Stimulated activated naive CD4-positive, alpha-beta T cell treated with Interleukin-2 at 50 U/mL for 16 hours (primary cell): Measurements from ENCODE around the gene KCNJ5.

Experiments
- DNase-seq: peaks from one replicate; lab custom pipeline; 2025; lab: John Stamatoyannopoulos, UW

KCNJ5 gene

DNA sequence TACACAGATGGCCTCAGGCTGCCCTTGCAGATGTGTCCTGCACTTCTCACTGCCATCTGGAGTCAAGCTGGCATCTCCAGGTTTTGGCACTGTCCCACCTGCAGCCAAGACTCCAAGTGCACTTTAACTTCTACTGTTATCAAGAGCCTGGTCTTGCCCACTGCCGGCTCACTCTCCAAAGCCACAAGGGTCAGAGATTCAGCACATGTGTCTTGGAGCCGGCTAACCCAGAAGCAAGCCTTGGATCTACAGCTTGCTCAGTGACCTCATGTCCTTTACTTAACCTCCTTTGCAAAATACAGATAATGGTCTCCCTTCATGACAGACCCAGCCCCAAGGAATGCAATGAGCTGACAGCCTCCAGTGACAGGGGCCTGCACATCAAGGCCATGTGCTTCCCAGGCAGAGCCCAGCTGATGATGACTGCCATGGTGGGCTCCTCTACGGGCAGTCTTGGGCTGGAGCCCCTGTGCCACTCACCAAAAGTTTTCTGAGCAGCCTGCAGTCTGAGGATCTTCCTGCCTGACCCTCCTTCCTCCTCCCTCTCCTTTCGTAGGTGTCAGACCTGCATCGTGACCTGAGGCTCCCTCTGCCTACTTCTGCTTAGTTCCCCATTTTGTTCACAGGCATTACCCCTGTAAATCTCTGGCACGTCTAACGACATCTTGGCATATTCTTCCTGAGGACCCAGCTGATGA is 42.5 kb downstream of the KCNJ5 start:
- DNase-seq, result no peak

DNA sequence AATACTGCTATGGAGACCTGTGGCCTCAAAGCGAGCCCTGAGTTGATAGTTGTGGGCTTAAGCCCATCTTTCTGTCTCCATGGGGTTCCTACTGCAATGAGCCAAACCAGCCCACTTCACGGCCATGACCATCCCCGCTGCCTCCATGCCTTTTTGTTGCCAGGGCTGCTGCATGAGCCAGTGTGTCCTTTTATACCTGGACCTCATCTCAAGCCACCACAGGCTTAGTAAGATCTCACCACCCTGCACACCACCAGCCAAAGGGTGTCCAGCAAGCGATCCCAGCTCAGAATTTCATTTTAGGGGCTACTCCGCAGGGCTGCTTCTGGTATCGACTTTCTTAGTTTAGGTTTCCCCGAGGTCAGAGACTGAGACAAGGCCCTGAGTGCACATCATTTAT is 43.2 kb downstream of the KCNJ5 start:
- DNase-seq, result no peak

DNA sequence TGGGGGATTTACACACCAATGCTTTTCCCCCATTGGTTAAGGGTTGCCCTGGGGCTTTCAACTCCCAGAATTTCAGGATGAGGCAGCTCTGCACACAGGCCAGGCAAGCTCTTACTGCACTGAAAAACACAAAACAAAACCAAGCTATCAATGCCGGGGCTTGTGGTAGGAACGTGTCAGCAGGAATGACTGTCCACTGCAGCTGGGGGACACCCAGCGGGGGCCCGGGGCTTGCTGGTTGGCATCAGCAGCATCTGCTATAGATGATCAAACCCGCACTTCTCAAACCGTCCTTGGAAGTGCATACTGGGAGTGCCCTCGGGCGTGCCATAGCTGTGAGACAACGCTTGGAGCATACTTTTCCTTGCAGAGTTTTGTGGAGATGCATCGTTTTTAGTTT is 43.8 kb downstream of the KCNJ5 start:
- no peak for DNase-seq

DNA sequence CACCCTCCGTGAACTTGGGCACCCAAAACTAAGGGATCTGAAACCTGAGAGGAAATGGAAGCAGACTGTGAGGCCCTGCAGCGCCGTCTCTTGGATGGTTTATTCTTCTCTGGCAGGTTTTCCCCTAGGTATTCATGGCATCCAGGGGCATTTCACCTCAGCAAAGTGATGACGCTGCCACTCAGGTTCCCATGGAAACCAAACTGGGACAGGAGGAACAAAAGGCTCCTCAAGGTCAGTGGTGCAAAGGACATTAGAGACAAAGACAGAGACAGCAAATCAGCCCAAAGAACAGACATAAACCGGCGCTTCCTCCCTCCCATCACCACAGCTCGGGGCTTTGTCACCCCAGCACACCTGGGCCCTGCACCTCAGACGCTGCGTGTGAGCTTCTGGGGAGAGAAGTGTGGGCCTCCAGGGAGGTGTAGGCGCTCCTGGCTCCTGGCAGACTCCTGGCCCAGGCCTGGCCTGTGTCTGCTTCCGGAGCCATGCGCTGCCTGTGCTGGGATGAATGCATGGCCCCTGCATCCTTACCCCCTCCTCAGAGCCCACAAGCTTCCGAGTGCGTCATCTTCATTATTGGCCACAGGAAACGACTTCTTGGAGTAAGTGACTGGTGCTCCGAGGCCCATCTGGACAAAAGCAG is 45.6 kb downstream of the KCNJ5 start:
- no peak for DNase-seq

DNA sequence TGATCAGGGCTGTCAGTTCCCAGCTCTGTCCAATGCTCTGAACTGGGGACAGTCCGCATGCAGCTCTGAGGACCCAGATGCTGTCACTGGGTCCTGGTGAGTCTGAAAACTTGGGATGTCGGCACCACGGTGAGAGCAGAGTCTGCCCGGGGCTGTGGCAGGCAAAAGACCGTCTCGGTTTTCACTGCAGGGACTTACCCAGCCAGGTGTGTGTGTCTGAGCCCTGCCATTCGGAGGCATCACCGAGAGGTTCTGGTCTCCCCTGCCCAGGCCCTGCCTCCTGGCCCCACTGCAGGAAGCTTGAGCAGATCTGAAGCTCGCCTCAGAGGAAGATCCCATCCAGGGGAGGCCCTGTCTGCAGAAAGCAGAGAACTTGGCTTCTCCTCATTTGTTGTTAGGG is 46.3 kb downstream of the KCNJ5 start:
- no peak for DNase-seq

DNA sequence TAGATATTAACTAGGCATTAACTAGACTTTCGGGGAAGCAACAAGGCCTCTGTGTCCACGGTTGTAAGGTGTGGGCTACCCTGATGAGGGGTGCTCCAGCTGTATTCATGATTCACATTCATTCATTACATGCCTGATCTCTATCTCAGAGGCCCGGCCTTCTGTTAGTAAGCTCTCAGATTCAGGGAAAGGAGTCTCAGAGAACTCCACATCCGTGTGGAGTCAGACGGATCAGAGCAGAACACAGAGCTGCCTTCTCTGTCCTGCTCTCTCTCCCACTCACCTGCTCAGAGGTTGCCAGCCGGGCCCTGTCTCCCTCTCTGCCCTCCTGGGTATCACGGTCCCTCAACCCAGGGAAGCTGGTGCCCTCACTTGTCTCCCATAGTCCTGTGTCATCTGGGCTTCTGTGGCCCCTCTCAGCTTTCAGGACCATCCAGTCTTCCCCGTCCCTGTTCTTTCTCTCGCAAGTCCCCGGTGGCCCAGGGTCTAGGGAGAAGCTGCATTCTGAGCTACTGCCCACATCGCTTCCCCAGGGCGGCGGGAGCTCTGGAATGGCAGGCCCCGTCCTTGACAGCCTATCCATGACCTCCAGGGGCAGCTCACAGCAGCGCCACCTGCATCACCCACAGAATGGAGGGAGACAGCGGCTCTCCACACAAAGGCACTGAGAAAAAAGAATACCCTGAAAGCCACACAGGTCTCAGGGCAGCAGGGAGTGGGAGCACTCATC is 47.2 kb downstream of the KCNJ5 start:
- no peak for DNase-seq

DNA sequence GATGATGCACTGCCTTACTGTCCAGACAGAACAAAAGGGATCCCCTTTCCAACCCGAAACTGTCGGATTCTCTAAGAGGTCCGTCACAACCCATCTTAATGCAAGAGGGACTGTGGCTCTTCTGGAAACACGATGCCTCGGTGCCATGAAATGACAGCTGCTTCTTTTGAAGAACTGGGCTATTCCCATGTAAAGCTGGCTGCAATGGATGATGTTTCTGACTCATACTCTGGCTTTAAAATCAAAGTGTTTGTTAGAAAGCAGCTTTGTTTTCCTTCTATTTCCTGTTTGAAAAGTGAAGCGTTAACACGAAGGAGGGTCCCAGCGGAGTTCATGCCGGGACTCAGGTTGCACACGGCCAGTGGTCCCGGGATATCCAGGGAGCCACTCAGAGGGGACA is 48.4 kb downstream of the KCNJ5 start:
- no peak for DNase-seq

DNA sequence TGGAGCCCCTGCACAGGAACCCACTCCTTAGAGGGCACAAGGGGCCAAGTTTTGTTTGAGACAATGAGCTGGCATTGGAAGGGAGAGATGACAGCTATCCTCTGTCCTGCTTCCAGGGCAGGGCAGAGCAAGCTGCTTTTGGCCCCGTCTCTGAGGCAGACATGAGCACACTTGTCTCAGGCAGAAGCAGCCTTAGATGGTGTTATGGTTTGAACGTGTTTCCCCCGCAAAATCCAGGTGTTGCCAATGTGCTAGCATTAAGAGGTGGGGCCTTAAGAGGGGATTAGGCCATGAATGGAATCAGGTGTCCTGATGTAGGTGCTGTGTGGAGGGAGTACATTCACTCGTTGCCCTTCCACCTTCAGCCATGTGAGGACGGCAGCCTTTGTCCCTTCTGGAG is 49.0 kb downstream of the KCNJ5 start:
- no peak for DNase-seq

DNA sequence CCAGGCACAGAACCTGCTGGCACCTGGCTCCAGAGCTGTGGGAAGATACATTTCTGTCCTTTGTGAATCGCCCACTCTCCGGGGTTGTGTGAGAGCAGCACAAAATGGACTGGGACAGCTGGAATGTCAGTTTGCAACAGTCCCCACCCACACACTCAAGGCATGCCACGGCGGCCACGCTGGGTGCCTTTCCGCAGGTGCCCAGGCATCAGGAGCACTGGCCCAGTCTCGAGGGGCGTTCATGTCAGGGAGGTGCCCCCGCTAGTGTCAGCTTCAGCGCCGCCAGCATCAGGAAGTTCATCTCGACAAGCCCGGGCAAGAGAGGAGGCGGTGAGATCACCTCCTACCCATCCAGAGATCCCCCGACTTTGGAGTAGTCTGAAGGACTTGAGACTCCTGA is 49.4 kb downstream of the KCNJ5 start:
- DNase-seq, result no peak

DNA sequence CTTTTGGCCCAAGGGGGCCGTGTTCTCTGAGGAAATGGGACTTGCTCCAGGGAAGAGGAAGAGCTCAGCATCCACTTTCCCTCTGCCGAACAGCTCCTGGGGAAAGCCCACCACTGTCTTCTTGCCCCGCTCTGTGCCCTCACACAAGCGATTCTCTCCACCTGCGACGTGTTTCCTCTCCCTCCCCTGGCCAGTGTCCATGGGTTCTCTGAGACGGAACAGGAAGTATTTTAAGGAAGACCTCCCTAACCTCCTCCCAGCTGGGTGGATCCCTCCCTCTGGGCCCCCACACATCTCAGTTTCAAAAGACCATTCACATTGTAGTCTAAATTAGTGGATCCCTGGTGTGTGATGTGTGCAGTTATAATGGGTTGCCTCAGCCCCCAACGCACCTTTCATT is 50.0 kb downstream of the KCNJ5 start:
- DNase-seq, result no peak

DNA sequence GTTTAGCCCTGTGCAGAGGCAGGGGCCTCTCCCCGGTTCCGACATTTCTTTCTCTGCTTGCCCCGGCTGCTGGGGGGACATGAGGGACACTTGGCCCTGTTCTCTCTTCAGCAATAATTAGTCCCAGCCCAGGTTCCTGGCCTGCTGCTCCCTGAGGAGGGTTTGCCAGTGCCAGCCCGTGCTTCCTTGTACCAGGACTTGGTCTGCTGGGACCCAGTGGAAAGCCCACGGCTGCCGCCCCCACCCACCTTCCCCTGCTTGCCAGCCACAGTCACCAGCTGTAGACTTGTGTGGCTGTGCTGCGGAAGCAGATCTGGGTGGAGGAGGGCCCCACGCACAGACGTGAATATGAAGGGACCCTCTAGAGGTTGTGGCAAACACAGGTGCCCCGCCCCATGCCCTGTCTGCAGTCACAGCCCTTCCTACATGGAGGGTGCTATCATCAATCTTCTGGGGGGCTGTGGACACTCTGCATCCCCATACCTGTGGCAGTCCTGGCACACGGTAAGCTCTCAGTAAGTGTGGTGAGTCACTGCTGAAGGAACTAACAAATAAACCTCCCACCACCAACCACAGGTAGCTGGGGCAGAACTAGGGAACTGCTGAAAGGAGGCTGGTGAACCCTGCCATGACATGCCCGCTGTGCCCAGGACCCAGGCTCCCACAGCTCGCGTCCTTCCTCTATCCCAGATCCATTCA is 50.6 kb downstream of the KCNJ5 start:
- no peak for DNase-seq

DNA sequence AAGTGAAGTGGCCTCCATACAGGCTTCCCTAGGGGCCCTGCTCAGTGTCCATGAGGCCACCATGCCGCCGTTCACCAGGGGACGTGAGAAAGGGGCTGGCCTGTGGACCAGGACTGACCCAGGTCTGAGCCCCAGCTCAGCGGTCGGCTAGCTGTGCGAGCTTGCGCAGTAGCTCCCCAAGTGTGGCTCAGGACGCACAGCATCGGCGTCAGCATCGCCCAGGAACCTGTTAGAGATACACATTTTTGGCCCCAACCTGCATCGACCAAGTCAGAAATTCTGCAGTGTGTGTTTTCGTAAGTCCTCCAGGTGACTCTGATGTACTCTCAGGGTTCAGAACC is 51.1 kb downstream of the KCNJ5 start:
- DNase-seq, result no peak

DNA sequence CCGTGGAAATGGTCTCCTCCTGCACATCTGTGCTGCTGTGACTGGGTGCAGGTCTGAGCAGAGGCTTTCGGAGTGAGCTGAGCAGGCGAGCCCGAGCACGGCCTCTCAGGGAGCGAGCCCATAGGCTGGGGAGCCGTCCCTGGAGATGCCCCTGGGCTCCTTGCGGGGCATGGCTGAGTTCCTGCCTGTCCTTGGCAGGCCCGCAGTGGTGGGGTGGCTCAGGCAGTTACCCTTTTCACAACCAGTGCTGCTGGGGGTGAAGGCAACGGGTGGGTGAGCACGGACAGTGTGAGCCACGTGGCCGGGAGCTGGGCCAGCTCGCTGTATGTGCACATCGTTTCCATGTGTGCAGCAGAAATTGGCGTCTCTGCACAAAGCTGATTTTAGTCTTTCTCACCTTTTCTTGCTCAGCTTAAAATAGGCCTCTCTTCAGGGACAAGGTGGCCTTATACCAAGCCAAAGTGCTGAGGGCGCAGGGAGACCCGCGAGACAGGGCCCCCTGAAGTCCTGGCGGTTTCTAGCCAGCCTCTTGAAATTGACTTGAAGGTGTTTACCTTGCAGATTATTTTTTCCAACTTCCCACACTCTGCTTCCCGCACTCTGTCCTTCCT is 51.8 kb downstream of the KCNJ5 start, which contains the start of gene TP53AIP1:
Gene TP53AIP1, minus strand, starts transcription at position 55 of the 611 bp plus-strand sequence. CDS start 5,053 bp downstream, outside the sequence.
- no peak for DNase-seq

DNA sequence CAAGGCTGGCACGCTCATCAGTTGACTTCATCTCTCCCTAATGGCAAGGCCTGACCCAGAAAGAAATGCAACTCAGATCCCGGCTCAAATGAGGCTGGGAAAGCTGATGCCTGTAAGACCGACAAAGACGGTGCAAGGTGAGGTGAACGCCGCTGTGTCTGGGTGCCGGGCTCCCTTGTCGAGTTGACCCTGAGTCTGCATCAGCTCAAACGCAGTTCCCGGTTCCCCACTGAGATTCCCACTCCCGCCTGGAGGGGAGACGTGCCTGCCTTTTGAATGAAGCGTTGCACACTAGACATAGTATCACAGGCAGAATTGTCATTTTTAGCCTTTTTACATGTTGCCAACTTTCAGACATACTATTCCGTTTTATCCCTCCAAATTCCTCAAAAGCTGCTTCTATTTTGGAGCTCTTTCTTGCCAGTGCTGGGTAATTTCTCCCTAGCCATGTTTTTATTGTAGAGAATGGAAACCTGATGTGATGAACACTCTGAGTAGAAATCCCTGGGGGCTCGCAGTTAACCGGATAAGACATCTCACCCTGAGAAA is 52.3 kb downstream of the KCNJ5 start:
- DNase-seq, result no peak

DNA sequence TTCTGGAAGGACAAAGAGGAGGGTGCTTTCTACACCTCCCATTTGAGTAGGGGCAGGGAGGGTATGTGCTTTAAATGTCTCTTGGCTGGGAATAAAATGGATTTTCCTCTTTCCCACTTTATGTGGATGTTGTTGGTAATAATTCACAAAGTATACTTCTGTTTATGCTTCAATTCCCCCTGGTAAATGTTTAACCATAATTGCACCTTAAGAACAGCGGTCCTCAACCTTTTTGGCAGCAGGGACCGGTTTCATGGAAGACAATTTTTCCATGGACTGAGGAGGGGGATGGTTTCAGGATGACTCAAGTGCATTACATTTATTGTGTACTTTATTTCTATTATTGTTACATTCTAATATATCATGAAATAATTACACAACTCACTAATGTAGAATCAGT is 55.5 kb downstream of the KCNJ5 start:
- DNase-seq, result no peak

DNA sequence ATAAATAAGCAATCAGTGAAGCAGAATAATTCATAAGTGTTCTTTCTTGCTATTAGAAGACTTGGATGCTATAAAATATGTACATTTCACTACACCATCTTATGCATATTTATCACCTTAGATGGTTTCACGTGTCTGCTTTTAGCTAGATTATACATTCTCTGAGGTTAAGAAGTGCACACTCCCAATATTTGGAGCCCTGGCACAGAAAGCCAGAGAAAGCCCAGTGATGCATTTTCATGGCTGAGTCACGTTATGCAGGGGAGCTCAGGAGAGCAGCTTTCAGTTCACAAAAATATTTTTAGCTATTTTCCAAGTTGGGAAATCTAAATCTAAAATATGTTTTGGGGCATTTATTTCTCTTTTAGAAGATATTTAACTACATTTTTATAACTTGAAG is 56.6 kb downstream of the KCNJ5 start:
- no peak for DNase-seq

DNA sequence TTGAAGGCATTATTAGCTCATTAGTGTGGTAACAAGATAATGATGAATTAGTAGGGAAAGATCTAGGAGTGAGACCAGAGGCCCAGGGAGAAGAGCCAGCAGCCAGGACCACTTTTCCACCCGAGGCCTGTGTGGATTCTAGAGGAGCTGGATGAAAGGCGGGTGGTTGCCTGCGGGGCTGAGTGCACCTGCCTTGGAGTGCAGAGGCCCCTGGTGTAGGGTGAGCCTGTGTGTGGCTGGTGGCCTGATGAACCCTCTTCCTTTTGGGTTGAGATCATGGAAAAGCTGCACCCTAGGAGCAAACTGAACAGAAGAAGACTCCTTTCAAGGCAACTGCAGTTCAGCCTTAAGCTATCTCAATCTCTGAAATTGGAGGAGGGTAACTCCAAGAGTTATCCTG is 57.4 kb downstream of the KCNJ5 start:
- no peak for DNase-seq

DNA sequence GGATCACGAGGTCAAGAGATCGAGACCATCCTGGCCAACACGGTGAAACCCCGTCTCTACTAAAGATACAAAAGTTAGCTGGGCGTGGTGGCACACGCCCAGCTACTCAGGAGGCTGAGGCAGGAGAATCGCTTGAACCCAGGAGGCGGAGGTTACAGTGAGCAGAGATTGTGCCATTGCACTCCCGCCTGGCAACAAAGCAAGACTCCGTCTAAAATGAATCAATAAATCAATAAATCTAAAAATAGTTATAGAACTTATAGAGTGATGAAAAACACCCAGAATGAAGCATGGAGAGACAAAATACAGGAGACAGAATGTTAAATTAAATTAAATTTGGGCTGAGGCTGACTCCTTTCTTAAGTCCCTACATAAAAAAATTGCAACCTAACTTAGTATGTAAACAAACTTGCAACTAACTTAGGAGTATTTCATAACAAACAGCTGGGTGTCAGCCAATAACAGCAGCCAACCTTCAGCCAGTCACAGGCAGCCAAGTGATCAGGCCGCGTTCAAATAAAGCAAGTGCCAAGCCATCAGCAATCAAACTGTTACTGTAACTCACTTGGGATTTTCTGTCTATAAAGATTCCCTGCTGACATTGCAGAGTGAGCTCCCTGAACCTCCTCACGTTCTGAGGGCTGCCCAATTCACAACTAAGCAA is 58.8 kb downstream of the KCNJ5 start:
- DNase-seq, result no peak

DNA sequence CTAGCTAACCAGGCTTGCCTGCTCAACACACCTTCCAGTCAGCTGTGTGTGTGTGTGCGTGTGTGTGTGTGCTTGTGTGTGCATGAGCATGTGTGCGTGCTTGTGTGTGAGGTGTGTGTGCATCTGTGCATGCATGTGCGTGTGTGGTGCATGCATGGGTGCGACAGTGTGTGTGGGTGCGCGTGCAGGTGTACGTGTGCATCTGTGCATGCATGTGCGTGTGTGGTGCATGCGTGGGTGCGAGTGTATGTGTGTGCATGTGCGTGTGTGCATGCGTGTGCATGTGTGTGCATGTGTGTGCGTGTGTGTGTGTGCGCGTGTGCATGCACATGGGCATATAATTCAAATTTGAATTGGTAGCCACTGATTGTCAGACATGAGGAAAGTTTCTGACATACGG is 62.0 kb downstream of the KCNJ5 start:
- no peak for DNase-seq

DNA sequence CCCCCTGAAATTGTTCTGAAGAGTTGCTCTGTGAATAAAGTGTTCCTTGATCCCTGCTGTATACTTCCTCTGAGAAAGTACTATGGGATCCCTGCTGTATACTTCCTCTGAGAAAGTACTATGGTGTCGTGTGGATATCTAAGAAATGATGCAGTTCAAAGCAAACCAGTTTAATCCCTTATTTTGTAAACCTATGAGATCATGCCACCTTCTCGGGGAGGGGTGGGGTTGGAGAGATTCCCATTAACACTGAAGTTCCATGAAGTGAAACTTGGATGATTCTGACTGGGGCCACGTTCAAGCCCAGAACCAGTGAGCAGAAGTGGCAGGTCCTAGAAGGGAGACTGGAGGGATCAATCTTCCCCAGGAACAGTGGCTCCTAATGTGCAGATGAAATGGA is 64.5 kb downstream of the KCNJ5 start:
- DNase-seq, result no peak

DNA sequence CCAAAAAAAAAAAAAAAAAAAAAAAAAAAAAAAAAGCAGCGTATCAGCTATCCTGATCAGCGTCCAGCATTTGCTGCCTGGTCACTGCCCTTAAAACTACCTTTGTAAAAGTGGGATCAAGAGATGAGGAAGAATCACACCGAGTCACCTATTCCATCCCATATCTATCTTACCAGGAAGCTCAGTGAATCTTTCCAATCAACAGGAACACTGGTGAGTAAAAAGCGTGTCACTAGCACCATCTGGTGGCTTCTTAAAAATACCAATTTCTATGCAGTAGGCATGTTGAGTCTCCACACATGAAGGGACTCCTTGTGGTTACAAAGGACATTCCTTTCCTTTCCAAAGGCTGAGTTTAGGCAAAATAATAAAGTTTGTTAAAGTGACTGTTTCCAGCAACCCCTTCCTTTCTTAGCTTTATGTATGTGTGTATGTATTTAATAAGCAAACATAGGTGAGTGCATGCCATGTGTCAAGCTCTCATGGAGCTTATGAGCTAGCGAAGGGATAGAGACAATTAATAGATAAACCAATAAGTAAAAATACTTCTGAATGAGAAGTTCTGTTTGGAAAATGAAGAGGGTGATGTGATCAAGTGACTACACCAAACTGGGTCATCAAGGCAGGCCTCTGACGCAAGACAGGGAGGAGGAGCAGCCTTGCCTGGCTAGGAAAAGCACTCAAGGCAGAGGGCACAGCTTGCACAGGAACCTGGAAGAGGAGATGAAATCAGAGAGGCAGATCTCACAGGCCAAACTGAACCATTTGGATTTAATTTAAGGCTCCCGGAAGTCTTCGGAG is 65.4 kb downstream of the KCNJ5 start:
- DNase-seq, result no peak
